Measurements from ENCODE around the gene PLCB4. TPM values are rescaled to one million over a fixed set of nuclear protein-coding genes. Genes with fewer than 3 reads are reported as not detected.

PLCB4 gene
- polyA plus RNA-seq, 3 donors, result not detected

GRCh38 chr20:9223296-9223695 lies 154.4 kb downstream of the PLCB4 start:
- H3K27ac Mint-ChIP-seq, result no peak overlapping the region
- peaks cover 0 to 2% (median 0%) of the 10 kb centered on the region in 3 donors for H3K27me3 Mint-ChIP-seq (ENCODE audit: low read depth in 3 of 3)
- Histone ChIP-seq H3K4me1 (ENCODE audit: control insufficient read depth in 1 of 2, insufficient read depth in 2 of 2, low read length in 2 of 2) (no peaks in the 10 kb centered on the region), H2AFZ (ENCODE audit: insufficient read depth, low read depth, low read length, poor library complexity, severe bottlenecking) (no peak overlapping the region), H3K79me2 (ENCODE audit: insufficient read depth, low read length) (no peaks in the 10 kb centered on the region), H4K20me1 (ENCODE audit: insufficient read depth, low read length) (no peaks in the 10 kb centered on the region), H3K4me3 (replicated peaks in 1 of 3; ENCODE audit: low read depth in 2 of 3, low read length in 3 of 3) (no peak overlapping the region), H3K9ac (ENCODE audit: insufficient read depth, low read length, poor library complexity, severe bottlenecking) (no peak overlapping the region), H3K9me3 (replicated peaks in 1 of 2; ENCODE audit: control insufficient read depth in 1 of 2, insufficient read depth in 1 of 2, low read length in 2 of 2) (no peaks in the 10 kb centered on the region), H3K4me2 (replicated peaks; ENCODE audit: extremely low read depth, low read length, poor library complexity, severe bottlenecking) (no peak overlapping the region), H3K27me3 (ENCODE audit: control insufficient read depth in 2 of 2, insufficient read depth in 2 of 2, low read length in 2 of 2) (no peaks in the 10 kb centered on the region), H3K27ac (ENCODE audit: low read depth in 1 of 2, low read length in 2 of 2) (no peak overlapping the region), H3K36me3 (replicated peaks in 1 of 2; ENCODE audit: control insufficient read depth in 1 of 2, insufficient read depth in 2 of 2, low read length in 2 of 2) (no peaks in the 10 kb centered on the region)
- 56% methylated on average over 4 of the region's 4 CpGs for WGBS (ENCODE audit: insufficient coverage)
- intact Hi-C loops (cut with micrococcal nuclease), result no loop called here
- H3K36me3 Mint-ChIP-seq, result no peaks in the 10 kb centered on the region
- no peak for DNase-seq
- no peaks in the 10 kb centered on the region for H3K9me3 Mint-ChIP-seq
- no peak overlapping the region for H3K4me3 Mint-ChIP-seq
- no peak for TF ChIP-seq CTCF (IDR thresholded peaks at IDR 0.05)
- H3K4me1 Mint-ChIP-seq, result peaks cover 2% of the 10 kb centered on the region

GRCh38 chr20:9225879-9226278 lies 157.0 kb downstream of the PLCB4 start:
- Mint-ChIP-seq H3K4me1 (peaks cover 2% of the 10 kb centered on the region), H3K36me3 (no peaks in the 10 kb centered on the region), H3K4me3 (no peak overlapping the region), H3K27me3 (ENCODE audit: low read depth in 3 of 3) (peaks cover 0 to 2% (median 1%) of the 10 kb centered on the region in 3 donors), H3K27ac (no peak overlapping the region), H3K9me3 (no peaks in the 10 kb centered on the region)
- no peak overlapping the region for H3K27ac ChIP-seq (ENCODE audit: low read depth in 1 of 2, low read length in 2 of 2)
- intact Hi-C loops (cut with micrococcal nuclease), result no loop called here
- no peak overlapping the region for H3K4me2 ChIP-seq (replicated peaks; ENCODE audit: extremely low read depth, low read length, poor library complexity, severe bottlenecking)
- H3K79me2 ChIP-seq (ENCODE audit: insufficient read depth, low read length), result no peaks in the 10 kb centered on the region
- TF ChIP-seq CTCF (IDR thresholded peaks at IDR 0.05), result no peak
- no peak overlapping the region for H3K4me3 ChIP-seq (replicated peaks in 1 of 3; ENCODE audit: low read depth in 2 of 3, low read length in 3 of 3)
- H3K9me3 ChIP-seq (replicated peaks in 1 of 2; ENCODE audit: control insufficient read depth in 1 of 2, insufficient read depth in 1 of 2, low read length in 2 of 2), result no peaks in the 10 kb centered on the region
- no CpG with 5 or more reads among the region's 4 CpGs for WGBS (ENCODE audit: insufficient coverage)
- no peaks in the 10 kb centered on the region for H3K36me3 ChIP-seq (replicated peaks in 1 of 2; ENCODE audit: control insufficient read depth in 1 of 2, insufficient read depth in 2 of 2, low read length in 2 of 2)
- H2AFZ ChIP-seq (ENCODE audit: insufficient read depth, low read depth, low read length, poor library complexity, severe bottlenecking), result no peak overlapping the region
- no peaks in the 10 kb centered on the region for H3K4me1 ChIP-seq (ENCODE audit: control insufficient read depth in 1 of 2, insufficient read depth in 2 of 2, low read length in 2 of 2)
- H3K9ac ChIP-seq (ENCODE audit: insufficient read depth, low read length, poor library complexity, severe bottlenecking), result no peak overlapping the region
- no peaks in the 10 kb centered on the region for H3K27me3 ChIP-seq (ENCODE audit: control insufficient read depth in 2 of 2, insufficient read depth in 2 of 2, low read length in 2 of 2)
- no peaks in the 10 kb centered on the region for H4K20me1 ChIP-seq (ENCODE audit: insufficient read depth, low read length)
- DNase-seq, result no peak

All from CD14-positive monocyte (primary cell).